ENCODE data around the gene RASA2.
"Not testable (repeated sequence)": the region's sequence is repeated elsewhere in the genome, so short reads cannot be mapped to it uniquely, and the experiment has no call there.

Gene RASA2

GRCh38 chr3:141525814-141526213 is 39.0 kb downstream of the RASA2 start:
- Histone ChIP-seq H3K36me3 (ENCODE audit: control insufficient read depth, insufficient read depth, low read length) (no peaks in the 10 kb centered on the region), H3K4me1 (ENCODE audit: control insufficient read depth, insufficient read depth, low read length) (peaks cover 8% of the 10 kb centered on the region), H3K27me3 (ENCODE audit: control insufficient read depth, insufficient read depth, low read length) (no peaks in the 10 kb centered on the region), H3K4me3 (ENCODE audit: low read depth, low read length) (no peak overlapping the region), H3K9me3 (ENCODE audit: control insufficient read depth, insufficient read depth, low read length) (no peaks in the 10 kb centered on the region), H3K9ac (ENCODE audit: low read depth, low read length) (no peak overlapping the region)

DNA sequence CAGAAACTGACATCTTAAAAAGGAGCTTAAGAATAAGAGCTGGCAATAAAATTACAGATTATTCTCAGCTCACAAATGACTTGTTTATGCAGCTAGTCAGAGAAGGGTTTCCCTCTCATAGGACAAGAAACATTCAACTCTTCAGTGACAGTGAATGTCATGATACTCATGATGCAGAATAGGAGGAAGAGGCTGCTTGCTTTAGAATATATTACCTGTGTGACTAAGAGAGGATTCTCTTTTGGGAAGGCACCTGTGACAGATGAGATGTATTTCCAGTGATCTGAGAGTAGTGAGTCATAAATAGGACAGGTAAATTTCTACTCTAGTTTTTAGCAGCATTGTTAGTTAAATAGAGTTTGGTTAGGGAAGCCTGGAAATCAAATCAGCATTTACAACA is 39.9 kb downstream of the RASA2 start:
- Histone ChIP-seq H3K36me3 (ENCODE audit: control insufficient read depth, insufficient read depth, low read length) (no peaks in the 10 kb centered on the region), H3K9me3 (ENCODE audit: control insufficient read depth, insufficient read depth, low read length) (no peaks in the 10 kb centered on the region), H3K27me3 (ENCODE audit: control insufficient read depth, insufficient read depth, low read length) (no peaks in the 10 kb centered on the region), H3K4me1 (ENCODE audit: control insufficient read depth, insufficient read depth, low read length) (peaks cover 8% of the 10 kb centered on the region), H3K4me3 (ENCODE audit: low read depth, low read length) (no peak overlapping the region), H3K9ac (ENCODE audit: low read depth, low read length) (no peak overlapping the region)

- Histone ChIP-seq H3K4me3 (ENCODE audit: low read depth, low read length) (no peak overlapping the region), H3K9me3 (ENCODE audit: control insufficient read depth, insufficient read depth, low read length) (no peaks in the 10 kb centered on the region), H3K36me3 (ENCODE audit: control insufficient read depth, insufficient read depth, low read length) (no peaks in the 10 kb centered on the region), H3K27me3 (ENCODE audit: control insufficient read depth, insufficient read depth, low read length) (no peaks in the 10 kb centered on the region), H3K9ac (ENCODE audit: low read depth, low read length) (no peak overlapping the region), H3K4me1 (ENCODE audit: control insufficient read depth, insufficient read depth, low read length) (peaks cover 8% of the 10 kb centered on the region)
Measured at GRCh38 chr3:141528800-141529199, 42.0 kb downstream of the RASA2 start.

DNA sequence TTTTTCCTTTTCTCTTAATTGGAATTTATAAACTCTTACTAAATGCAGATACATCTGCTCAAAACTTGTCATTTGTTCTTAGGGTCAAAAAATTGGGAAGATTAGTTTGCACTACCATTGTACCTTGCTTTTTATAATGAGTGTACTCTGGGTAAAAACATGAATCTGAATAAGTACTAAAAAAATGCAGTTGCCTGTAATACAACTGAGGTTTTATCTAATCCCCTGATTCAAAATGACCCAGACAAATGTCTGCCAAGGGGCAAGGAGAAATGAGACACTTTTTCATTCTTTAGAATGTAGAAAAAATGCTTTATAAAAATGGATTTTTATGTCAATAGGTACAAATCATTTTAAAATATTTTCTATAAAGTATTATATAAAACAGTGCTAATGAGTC is 42.4 kb downstream of the RASA2 start:
- Histone ChIP-seq H3K9me3 (ENCODE audit: control insufficient read depth, insufficient read depth, low read length) (no peaks in the 10 kb centered on the region), H3K36me3 (ENCODE audit: control insufficient read depth, insufficient read depth, low read length) (no peaks in the 10 kb centered on the region), H3K4me3 (ENCODE audit: low read depth, low read length) (no peak overlapping the region), H3K9ac (ENCODE audit: low read depth, low read length) (no peak overlapping the region), H3K27me3 (ENCODE audit: control insufficient read depth, insufficient read depth, low read length) (no peaks in the 10 kb centered on the region), H3K4me1 (ENCODE audit: control insufficient read depth, insufficient read depth, low read length) (peaks cover 8% of the 10 kb centered on the region)

DNA sequence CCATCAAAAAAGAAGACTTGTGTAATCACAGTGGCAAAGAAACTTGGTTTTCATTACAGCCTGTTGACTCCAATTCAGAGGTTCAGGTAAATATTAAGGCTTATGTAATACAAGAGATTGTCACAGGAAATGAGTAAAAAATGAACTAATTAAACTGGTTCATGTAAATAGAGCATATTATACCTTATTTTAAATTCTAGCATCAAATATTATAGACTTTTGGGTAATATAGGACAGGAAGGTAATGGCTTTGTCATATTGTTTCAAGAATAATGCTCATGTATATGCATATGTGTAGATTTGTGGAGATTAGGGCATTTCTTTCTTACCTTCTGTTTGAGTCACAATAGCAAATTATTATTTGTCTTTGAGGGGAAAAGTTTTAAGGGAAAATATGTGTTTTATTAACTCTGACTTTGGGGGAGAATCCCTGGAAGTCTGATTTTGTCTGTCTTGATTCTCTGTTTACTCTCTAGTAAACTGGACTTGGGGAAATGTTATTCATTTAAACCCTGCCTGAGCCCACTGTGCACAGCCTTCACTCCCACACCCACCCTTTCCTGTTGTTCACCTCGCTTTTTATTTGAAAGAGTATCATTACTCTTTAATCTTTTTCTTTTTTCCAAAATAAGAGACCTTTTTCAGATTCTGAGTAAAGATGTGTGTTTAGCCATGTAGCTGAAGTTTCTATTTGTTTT is 43.0 kb downstream of the RASA2 start:
- no peaks in the 10 kb centered on the region for H3K36me3 ChIP-seq (ENCODE audit: control insufficient read depth, insufficient read depth, low read length)
- no peak overlapping the region for H3K9ac ChIP-seq (ENCODE audit: low read depth, low read length)
- H3K4me3 ChIP-seq (ENCODE audit: low read depth, low read length) = no peak overlapping the region

DNA sequence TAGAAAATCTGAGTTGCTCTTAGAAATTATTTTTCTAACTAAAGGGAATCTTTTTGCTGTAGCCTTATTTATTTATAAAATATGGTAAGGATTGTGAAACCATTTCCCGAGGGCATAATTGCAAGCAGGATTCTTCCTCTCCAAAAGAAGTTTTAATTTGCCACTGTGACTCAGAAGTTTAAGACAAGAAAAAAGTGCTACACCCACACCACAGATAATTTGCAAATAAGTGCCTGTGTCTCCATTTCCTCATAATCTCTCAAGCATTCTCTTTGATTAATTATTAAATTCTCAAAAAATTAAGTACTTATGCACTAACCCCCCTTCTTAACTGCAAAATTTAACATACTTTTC is 43.6 kb downstream of the RASA2 start:
- Histone ChIP-seq H3K9ac (ENCODE audit: low read depth, low read length) (no peak overlapping the region), H3K27me3 (ENCODE audit: control insufficient read depth, insufficient read depth, low read length) (no peaks in the 10 kb centered on the region), H3K4me1 (ENCODE audit: control insufficient read depth, insufficient read depth, low read length) (peaks cover 8% of the 10 kb centered on the region), H3K9me3 (ENCODE audit: control insufficient read depth, insufficient read depth, low read length) (no peaks in the 10 kb centered on the region), H3K36me3 (ENCODE audit: control insufficient read depth, insufficient read depth, low read length) (no peaks in the 10 kb centered on the region), H3K4me3 (ENCODE audit: low read depth, low read length) (no peak overlapping the region)

More for the DNA sequence above, 43.0 kb downstream of the RASA2 start:
- peaks cover 8% of the 10 kb centered on the region for H3K4me1 ChIP-seq (ENCODE audit: control insufficient read depth, insufficient read depth, low read length)
- H3K27me3 ChIP-seq (ENCODE audit: control insufficient read depth, insufficient read depth, low read length) = no peaks in the 10 kb centered on the region
- no peaks in the 10 kb centered on the region for H3K9me3 ChIP-seq (ENCODE audit: control insufficient read depth, insufficient read depth, low read length)

DNA sequence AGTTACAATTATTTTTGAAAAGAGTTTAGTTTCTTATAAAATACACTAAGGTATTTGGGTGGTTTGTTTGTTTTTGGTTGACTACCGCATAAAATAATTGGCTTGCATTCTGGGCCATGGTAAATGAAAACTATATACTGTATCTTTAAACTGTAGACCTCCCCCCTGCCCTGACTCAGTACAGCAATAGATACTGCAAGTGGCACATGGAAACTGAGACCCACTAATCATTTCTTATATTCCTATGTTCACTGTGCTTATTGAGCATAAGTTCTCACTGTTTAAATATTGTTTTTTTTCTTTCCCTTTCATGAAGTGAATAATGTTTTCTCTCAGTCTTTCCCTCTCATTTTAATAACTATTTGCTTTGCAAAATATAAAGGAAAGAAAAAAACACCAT is 45.8 kb downstream of the RASA2 start:
- Histone ChIP-seq H3K36me3 (ENCODE audit: control insufficient read depth, insufficient read depth, low read length) (peaks cover 3% of the 10 kb centered on the region), H3K9me3 (ENCODE audit: control insufficient read depth, insufficient read depth, low read length) (no peaks in the 10 kb centered on the region), H3K27me3 (ENCODE audit: control insufficient read depth, insufficient read depth, low read length) (no peaks in the 10 kb centered on the region), H3K4me1 (ENCODE audit: control insufficient read depth, insufficient read depth, low read length) (no peaks in the 10 kb centered on the region), H3K4me3 (ENCODE audit: low read depth, low read length) (no peak overlapping the region), H3K9ac (ENCODE audit: low read depth, low read length) (no peak overlapping the region)

DNA sequence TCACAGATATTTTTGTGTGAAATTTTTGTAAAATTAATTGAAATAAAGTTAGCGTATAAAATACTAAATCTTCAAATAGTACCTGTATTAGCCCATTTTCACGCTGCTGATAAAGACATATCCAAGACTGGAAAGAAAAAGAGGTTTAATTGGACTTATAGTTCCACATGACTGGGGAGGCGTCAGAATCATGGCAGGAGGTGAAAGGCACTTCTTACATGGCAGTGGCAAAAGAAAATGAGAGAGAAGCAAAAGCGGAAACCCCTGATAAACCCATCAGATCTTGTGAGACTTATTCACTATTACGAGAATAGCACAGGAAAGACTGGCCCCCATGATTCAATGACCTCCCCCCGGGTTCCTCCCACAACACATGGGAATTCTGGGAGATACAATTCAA is 49.2 kb downstream of the RASA2 start:
- H3K27me3 ChIP-seq (ENCODE audit: control insufficient read depth, insufficient read depth, low read length); H3K36me3 ChIP-seq (ENCODE audit: control insufficient read depth, insufficient read depth, low read length); H3K9ac ChIP-seq (ENCODE audit: low read depth, low read length); H3K4me1 ChIP-seq (ENCODE audit: control insufficient read depth, insufficient read depth, low read length); H3K4me3 ChIP-seq (ENCODE audit: low read depth, low read length); H3K9me3 ChIP-seq (ENCODE audit: control insufficient read depth, insufficient read depth, low read length): not testable (repeated sequence)

- no peak overlapping the region for H3K9ac ChIP-seq (ENCODE audit: low read depth, low read length)
- H3K9me3 ChIP-seq (ENCODE audit: control insufficient read depth, insufficient read depth, low read length) = no peaks in the 10 kb centered on the region
- no peaks in the 10 kb centered on the region for H3K4me1 ChIP-seq (ENCODE audit: control insufficient read depth, insufficient read depth, low read length)
- peaks cover 3% of the 10 kb centered on the region for H3K36me3 ChIP-seq (ENCODE audit: control insufficient read depth, insufficient read depth, low read length)
- no peak overlapping the region for H3K4me3 ChIP-seq (ENCODE audit: low read depth, low read length)
- H3K27me3 ChIP-seq (ENCODE audit: control insufficient read depth, insufficient read depth, low read length) = no peaks in the 10 kb centered on the region
Measured at GRCh38 chr3:141537856-141538255, 51.0 kb downstream of the RASA2 start.

- peaks cover 3% of the 10 kb centered on the region for H3K36me3 ChIP-seq (ENCODE audit: control insufficient read depth, insufficient read depth, low read length)
- H3K27me3 ChIP-seq (ENCODE audit: control insufficient read depth, insufficient read depth, low read length) = no peaks in the 10 kb centered on the region
- no peak overlapping the region for H3K4me3 ChIP-seq (ENCODE audit: low read depth, low read length)
- H3K9ac ChIP-seq (ENCODE audit: low read depth, low read length) = no peak overlapping the region
- no peaks in the 10 kb centered on the region for H3K9me3 ChIP-seq (ENCODE audit: control insufficient read depth, insufficient read depth, low read length)
- no peaks in the 10 kb centered on the region for H3K4me1 ChIP-seq (ENCODE audit: control insufficient read depth, insufficient read depth, low read length)
Measured at GRCh38 chr3:141538568-141539240, 51.9 kb downstream of the RASA2 start.

GRCh38 chr3:141539431-141540187 is 52.8 kb downstream of the RASA2 start:
- H3K9me3 ChIP-seq (ENCODE audit: control insufficient read depth, insufficient read depth, low read length) = no peaks in the 10 kb centered on the region
- no peak overlapping the region for H3K9ac ChIP-seq (ENCODE audit: low read depth, low read length)

DNA sequence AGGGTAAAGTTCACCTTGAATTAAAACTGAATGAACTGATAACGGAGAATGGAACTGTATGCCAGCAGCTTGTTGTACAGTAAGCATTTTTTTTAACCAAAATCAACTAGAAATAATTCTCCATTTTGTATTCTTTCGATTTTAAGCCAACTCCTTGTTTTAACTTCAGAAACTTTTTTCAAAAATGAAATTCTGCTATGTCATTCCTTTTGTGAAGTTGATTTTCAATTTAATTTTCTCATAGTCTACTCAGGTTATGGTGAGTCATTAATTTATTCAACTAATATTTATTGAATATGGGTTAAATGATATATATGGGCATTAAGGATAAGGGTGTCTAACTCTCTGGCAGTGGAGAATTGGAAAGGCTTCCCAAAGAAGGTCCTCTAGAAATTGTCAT is 53.7 kb downstream of the RASA2 start:
- Histone ChIP-seq H3K36me3 (ENCODE audit: control insufficient read depth, insufficient read depth, low read length) (peaks cover 1% of the 10 kb centered on the region), H3K4me1 (ENCODE audit: control insufficient read depth, insufficient read depth, low read length) (no peaks in the 10 kb centered on the region), H3K9me3 (ENCODE audit: control insufficient read depth, insufficient read depth, low read length) (no peaks in the 10 kb centered on the region)

More at GRCh38 chr3:141539431-141540187, 52.8 kb downstream of the RASA2 start:
- H3K4me3 ChIP-seq (ENCODE audit: low read depth, low read length) = no peak overlapping the region
- no peaks in the 10 kb centered on the region for H3K27me3 ChIP-seq (ENCODE audit: control insufficient read depth, insufficient read depth, low read length)
- no peaks in the 10 kb centered on the region for H3K4me1 ChIP-seq (ENCODE audit: control insufficient read depth, insufficient read depth, low read length)
- peaks cover 3% of the 10 kb centered on the region for H3K36me3 ChIP-seq (ENCODE audit: control insufficient read depth, insufficient read depth, low read length)

More for the DNA sequence above, 53.7 kb downstream of the RASA2 start:
- Histone ChIP-seq H3K9ac (ENCODE audit: low read depth, low read length) (no peak overlapping the region), H3K27me3 (ENCODE audit: control insufficient read depth, insufficient read depth, low read length) (no peaks in the 10 kb centered on the region), H3K4me3 (ENCODE audit: low read depth, low read length) (no peak overlapping the region)

All from iPS-15b (cell line).